HS-27A (cell line): ENCODE results near the gene CTXN2.

Experiments
- DNase-seq: peaks from one replicate; pipeline ENCODE4 v3.0.0-alpha.2; 2012; ENCODE audit warnings: low read depth, missing footprints

The CTXN2 gene

GRCh38 chr15:48191574-48192225 lies at the start of gene CTXN2:
Gene CTXN2, plus strand, starts transcription at chr15:48191665. Its CDS starts 9,636 bp downstream, at chr15:48201301.
- no peak for DNase-seq

- DNase-seq = no peak
Measured at GRCh38 chr15:48143856-48144255, 47.6 kb upstream of the CTXN2 start.

- no peak for DNase-seq
Measured at GRCh38 chr15:48144889-48145288, 46.6 kb upstream of the CTXN2 start.

- DNase-seq = no peak
Measured at GRCh38 chr15:48145923-48146322, 45.5 kb upstream of the CTXN2 start.

- no peak for DNase-seq
Measured at GRCh38 chr15:48147358-48147757, 44.1 kb upstream of the CTXN2 start.

- peak; percentile 62 for DNase-seq
Measured at GRCh38 chr15:48149858-48150257, 41.6 kb upstream of the CTXN2 start.

GRCh38 chr15:48153526-48153925 lies 37.9 kb upstream of the CTXN2 start:
- DNase-seq = no peak

GRCh38 chr15:48168616-48169015 lies 22.8 kb upstream of the CTXN2 start:
- DNase-seq = no peak

GRCh38 chr15:48170981-48171380 lies 20.5 kb upstream of the CTXN2 start:
- DNase-seq = no peak

GRCh38 chr15:48175126-48175525 lies 16.3 kb upstream of the CTXN2 start:
- no peak for DNase-seq

GRCh38 chr15:48176112-48176511 lies 15.4 kb upstream of the CTXN2 start:
- DNase-seq = no peak

GRCh38 chr15:48176957-48177356 lies 14.5 kb upstream of the CTXN2 start:
- DNase-seq = no peak

GRCh38 chr15:48177383-48177765 lies 14.1 kb upstream of the CTXN2 start:
- peak; percentile 35 for DNase-seq

- no peak for DNase-seq
Measured at GRCh38 chr15:48177766-48178647, 13.5 kb upstream of the CTXN2 start, which contains the start of gene MYEF2. Gene MYEF2, minus strand, starts transcription at chr15:48178295. Its CDS starts 58 bp downstream, at chr15:48178237.

GRCh38 chr15:48178648-48178931 lies 12.9 kb upstream of the CTXN2 start:
- DNase-seq = no peak

- DNase-seq = no peak
Measured at GRCh38 chr15:48182749-48183148, 8.7 kb upstream of the CTXN2 start.

GRCh38 chr15:48185529-48185928 lies 5.9 kb upstream of the CTXN2 start:
- DNase-seq = no peak

- DNase-seq = no peak
Measured at GRCh38 chr15:48186271-48186670, 5.2 kb upstream of the CTXN2 start.

- no peak for DNase-seq
Measured at GRCh38 chr15:48190932-48191573, 412 bp upstream of the CTXN2 start.

- no peak for DNase-seq
Measured at GRCh38 chr15:48202068-48202467, 10.6 kb downstream of the CTXN2 start.

GRCh38 chr15:48205981-48206380 lies 14.5 kb downstream of the CTXN2 start, which contains the start of gene SLC12A1:
Gene SLC12A1, plus strand, starts transcription at chr15:48206302. Its CDS starts 1,418 bp downstream, at chr15:48207720.
- no peak for DNase-seq

- DNase-seq = no peak
Measured at GRCh38 chr15:48221261-48221660, 29.8 kb downstream of the CTXN2 start.

GRCh38 chr15:48221885-48222284 lies 30.4 kb downstream of the CTXN2 start:
- no peak for DNase-seq
